GM21367 (cell line): ENCODE data around the gene YDJC.
"Not testable (repeated sequence)": the region's sequence is repeated elsewhere in the genome, so short reads cannot be mapped to it uniquely, and the experiment has no call there.

Source experiments
- ATAC-seq: cut with Tn5 transposase; IDR thresholded peaks from one replicate; pipeline ENCODE4 v1.9.1; 2021; ENCODE audit not compliant: unreplicated experiment

YDJC gene

GRCh38 chr22:21629255-21630149, at the start of gene YDJC:
Gene YDJC (minus strand): TSS chr22:21630022. CDS start chr22:21630014, 8 bp downstream.
- peak; percentile 62 for ATAC-seq

- ATAC-seq: no peak
Observed at GRCh38 chr22:21679383-21679782, 49.6 kb upstream of the YDJC start.

GRCh38 chr22:21678842-21679241, 49.0 kb upstream of the YDJC start:
- not testable (repeated sequence) for ATAC-seq

GRCh38 chr22:21677606-21678443, 48.0 kb upstream of the YDJC start:
- ATAC-seq: no peak

GRCh38 chr22:21674638-21675245, 44.9 kb upstream of the YDJC start:
- ATAC-seq: no peak

- no peak for ATAC-seq
Observed at GRCh38 chr22:21673534-21674321, 43.9 kb upstream of the YDJC start.

GRCh38 chr22:21672107-21672629, 42.3 kb upstream of the YDJC start:
- ATAC-seq: no peak

GRCh38 chr22:21669026-21669425, 39.2 kb upstream of the YDJC start:
- no peak for ATAC-seq

- no peak for ATAC-seq
Observed at GRCh38 chr22:21666786-21667185, 37.0 kb upstream of the YDJC start.

- no peak for ATAC-seq
Observed at GRCh38 chr22:21665047-21665851, 35.4 kb upstream of the YDJC start.

- no peak for ATAC-seq
Observed at GRCh38 chr22:21663738-21664137, 33.9 kb upstream of the YDJC start.

- ATAC-seq: no peak
Observed at GRCh38 chr22:21661991-21662390, 32.2 kb upstream of the YDJC start.

- no peak for ATAC-seq
Observed at GRCh38 chr22:21660904-21661303, 31.1 kb upstream of the YDJC start.

GRCh38 chr22:21659864-21660525, 30.2 kb upstream of the YDJC start:
- no peak for ATAC-seq

- peak; percentile 52 for ATAC-seq
Observed at GRCh38 chr22:21657360-21658032, 27.7 kb upstream of the YDJC start.

GRCh38 chr22:21657020-21657359, 27.2 kb upstream of the YDJC start:
- no peak for ATAC-seq

- ATAC-seq: no peak
Observed at GRCh38 chr22:21652547-21653545, 23.0 kb upstream of the YDJC start.
